Activated T-helper 1 cell treated with Interleukin-2 at 50 U/mL for 16 hours (primary cell): Measurements from ENCODE around the gene ANAPC16.
"Not testable (repeated sequence)": the region's sequence is repeated elsewhere in the genome, so short reads cannot be mapped to it uniquely, and the experiment has no call there.

ENCODE experiments used
- DNase-seq: peaks from one replicate; pipeline ENCODE4 v3.0.0-alpha.2; 2020; ENCODE audit warnings: low read depth

Gene ANAPC16

DNA sequence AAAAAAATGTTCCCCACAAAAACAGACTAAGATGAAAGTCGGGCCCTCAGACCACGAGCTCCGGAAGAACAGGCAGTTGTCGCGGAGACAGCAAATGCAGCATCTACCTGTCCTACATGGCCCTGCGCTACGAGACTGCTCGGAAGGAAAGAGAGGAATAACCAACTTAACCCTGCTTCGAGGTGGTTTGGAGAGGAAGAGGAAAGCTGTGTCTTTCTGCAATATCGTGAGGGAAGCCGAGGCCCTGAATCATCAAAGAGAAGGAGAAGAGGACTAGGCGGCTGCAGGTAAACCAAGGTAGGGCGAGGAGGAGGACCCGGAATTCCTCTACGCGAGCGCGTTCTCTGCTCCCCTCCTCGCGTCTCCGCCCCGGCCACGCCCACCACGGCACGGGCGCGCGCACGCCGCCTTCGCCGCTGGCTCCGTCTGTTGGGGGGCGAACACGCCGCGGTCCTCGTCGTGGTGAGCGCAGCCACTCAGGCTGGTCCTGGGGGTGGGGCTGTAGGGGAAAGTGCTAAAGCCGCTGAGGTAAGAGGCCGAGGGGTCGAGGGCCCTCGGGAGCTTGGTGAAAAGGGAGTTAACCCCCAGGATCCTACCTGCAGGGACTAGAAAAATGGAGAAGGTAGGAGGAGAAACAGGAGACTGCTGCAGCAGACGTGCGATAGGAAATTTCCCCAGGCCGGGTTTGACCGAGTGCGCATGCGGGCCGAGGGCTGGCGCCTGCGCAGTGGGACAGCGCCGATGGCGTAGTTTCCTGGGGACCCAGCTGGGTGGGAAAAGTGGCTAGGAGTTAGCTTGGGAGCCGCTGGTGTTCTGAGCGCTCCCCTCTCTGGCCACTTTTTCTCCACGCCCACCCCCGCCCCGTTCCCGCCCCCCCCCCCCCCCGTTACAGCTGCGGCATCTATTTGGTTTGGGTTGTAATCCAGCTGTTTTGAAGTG lies at the start of gene ANAPC16, which contains the start of gene ASCC1:
ANAPC16 (plus strand) TSS at position 402 of the 939 bp plus-strand sequence. CDS start 7,903 bp downstream, outside the sequence.
ASCC1 (minus strand) TSS at position 666 of the 939 bp plus-strand sequence. CDS start 2,978 bp downstream, outside the sequence.
- peak; percentile 95 for DNase-seq

DNA sequence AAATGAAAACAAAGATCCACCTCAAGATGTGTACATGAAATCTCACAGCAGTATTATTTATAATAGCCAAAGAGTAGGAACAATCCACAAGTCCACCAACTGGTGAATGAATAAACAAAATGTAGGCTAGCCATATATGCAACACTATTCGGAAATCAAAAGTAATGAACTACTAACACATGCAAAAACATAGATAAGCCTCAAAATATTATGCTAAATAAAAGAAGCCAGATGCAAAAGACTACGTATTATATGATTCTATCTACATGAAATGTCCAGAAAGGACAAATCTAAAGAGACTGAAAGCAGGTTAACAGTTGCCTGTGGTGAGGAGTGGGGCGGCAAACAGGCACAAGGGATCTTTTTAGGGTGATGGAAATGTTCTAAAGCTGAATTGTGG lies 48.7 kb upstream of the ANAPC16 start:
- no peak for DNase-seq

DNA sequence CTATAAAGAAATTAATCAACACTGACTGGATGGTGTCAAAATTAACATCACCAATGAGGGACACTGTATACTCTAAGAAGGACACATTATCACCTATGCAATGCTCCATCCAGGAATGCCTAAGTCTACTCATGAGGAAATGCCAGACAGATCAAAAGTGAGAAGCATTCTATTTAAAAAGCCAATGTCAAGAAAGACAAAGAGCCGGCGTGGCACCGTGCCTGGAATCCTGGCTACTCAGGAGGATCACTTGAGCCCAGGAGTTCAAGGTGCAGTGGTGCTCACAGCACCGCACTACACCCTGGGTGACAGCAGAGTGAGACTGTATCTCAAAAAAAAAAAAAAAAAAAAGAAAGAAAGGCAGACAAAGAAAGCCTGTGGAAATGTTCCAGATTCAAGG lies 45.5 kb upstream of the ANAPC16 start:
- DNase-seq, result no peak

DNA sequence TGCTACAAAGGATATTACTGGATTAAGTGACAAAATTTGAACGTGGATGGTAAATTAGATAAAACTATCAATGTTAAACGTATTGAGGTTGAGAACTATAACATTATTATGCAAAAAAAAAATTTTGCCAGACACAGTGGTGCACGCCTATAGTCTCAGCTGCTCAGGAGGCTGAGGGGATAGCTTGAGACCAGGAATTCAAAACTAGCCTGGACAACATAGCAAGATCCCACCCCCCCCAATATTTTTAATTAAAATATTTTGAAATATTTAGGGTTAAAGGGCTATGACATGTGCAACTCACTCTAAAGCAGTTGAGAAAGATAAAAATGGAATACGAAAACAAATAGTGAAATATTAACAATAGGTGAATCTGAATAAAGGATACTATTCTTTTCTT lies 45.1 kb upstream of the ANAPC16 start:
- DNase-seq, result no peak

DNA sequence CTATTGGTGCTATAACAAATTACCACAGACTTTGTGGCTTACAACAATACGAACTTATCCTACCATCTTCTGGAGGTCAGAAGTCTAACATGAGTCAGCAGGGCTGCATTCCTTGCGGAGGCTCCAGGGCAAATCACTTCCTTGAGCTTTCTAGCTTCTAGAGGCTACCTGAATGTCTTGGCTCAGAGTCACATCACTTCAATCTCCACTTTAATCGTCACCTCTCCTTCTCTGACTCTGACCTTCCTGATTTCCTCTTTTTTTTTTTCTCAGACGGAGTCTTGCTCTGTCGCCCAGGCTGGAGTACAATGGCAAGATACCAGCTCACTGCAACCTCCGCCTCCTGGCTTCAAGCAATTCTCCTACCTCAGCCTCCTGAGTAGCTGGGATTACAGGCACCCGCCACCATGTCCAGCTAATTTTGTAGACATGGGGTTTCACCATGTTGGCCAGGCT lies 44.6 kb upstream of the ANAPC16 start:
- DNase-seq, result no peak

DNA sequence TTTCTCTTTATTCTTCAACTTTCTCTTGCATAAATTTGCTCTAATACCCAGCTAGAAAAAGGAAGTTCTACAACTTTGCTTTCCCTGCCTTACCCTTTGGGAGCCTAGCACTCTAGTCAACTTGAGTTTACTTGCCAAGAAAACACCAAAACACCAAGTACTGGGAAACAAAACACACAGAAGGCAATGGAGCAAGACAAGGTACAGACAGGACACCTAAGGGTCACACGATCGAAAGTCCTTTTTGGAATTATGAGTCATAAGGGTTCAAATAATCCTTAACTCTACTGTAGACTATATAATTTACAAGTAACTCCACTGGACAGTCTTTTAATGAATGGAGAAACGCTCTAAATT lies 42.6 kb upstream of the ANAPC16 start:
- DNase-seq, result no peak

DNA sequence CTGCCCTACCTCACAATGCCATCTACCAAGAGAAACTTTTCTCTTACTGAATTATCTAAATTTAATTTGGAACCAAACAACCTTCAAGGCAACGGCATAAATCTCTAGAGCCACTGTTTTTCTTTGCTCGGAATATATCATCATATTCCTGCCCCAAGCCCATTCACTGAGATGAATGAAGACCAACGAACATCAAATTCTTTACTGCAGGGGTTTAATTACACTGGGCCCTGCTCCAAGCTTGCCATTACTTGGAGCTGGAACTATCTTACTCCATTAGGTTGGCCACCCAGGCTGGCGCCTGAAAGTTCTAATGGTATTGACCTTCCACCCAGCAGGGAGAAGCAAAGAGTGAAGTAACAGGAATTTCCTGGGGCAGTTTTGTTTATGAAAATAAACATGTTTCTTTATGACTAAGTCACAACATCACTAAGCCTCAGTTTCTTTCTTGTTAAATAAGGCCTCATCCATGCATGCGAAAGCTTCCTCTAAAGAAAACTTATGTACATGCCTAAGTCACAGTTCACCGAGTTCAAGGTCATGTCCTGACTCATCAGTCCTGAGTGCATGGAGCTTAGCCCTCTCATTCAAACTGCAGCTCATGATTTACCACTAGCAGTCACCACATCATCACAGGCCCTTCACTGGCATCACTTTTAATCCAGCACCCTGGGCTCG lies 42.1 kb upstream of the ANAPC16 start:
- no peak for DNase-seq

DNA sequence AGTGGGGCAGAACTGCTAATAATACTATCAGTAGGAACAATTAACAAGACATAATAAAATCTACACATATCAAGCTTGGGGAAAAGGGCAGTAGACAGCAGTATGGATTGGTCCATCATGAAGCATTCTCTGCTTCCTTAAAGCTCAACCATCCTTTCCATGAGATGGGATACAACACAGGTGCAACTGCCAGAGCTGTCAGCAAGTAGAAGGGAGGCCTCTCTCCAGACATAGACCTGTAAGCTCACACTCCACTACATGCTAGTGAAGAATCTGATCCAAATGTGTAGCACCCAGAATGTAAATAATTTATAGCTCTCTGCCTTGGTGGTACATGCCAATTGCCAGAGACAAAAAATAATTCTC lies 41.5 kb upstream of the ANAPC16 start:
- no peak for DNase-seq

DNA sequence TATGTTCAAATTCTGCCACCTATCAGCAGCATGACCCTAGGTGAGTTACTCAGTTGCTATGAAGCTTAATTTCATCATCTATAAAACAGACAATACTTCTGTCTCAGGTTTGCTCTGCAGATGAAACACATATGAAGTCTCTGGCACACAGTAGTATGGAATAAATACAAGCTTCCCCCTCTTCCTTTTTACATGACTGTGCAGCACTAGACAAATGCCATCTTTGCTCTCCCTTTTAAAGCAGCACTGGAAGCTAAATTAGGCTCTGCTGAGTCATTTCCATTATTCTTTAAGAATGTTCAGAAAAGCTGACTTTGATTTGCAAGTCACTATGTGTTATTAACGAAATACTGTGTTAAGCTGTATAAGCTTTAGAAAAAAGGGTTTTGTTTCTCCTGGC lies 40.7 kb upstream of the ANAPC16 start:
- no peak for DNase-seq

DNA sequence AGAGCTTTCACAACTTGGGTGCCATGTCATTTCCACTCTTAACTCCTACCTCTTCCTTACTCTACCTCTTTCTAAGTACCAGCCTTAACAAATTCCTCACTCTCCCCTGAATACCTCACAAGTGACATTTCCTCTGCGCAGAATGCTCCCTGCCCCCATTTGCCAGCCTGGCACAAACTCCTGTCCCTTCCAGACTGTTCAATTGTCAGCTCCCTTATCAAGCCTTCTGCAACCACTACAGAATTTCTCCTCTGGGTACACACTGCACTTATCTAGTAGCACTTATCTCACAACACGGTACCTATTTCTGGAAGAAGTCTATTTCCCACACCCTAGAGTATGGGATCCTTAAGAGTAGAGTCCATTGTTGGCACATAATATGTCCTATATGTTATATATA lies 39.1 kb upstream of the ANAPC16 start:
- no peak for DNase-seq

DNA sequence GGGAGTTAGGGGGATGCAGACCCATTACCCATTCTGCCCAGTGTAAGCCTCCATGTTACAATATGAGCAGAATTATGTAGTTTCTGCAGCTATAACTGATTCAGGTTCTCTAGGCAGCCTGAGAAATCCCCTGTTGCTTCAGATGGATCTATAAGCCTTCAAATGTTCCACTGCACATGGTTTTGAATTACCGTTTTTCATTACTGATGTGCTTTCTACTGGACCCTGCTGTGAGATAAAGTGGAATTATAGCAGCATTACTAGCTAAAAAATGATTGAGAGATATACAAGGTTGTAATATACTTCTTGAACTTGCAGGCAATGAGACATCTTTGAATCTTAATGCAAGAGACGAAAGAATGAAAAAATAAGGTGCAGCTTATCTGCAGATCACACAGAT lies 38.4 kb upstream of the ANAPC16 start:
- DNase-seq, result no peak

DNA sequence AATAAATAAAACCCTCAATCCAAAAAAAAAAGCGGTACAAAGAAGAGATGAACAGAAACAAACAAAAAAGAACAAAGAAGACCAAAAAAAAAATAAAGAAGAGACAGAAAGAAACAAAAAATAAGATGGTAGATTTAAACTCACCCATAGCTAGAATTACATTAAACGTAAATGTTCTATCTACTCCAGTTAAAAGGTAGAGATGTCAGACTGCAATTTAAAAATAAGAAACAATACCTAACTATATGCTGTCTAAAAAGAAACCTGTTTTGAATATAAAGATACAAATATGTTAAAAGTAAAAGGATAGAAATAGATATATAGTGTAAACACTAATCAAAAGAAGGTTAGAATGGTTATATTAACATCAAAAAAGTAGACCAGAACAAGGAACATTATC lies 31.7 kb upstream of the ANAPC16 start:
- no peak for DNase-seq

DNA sequence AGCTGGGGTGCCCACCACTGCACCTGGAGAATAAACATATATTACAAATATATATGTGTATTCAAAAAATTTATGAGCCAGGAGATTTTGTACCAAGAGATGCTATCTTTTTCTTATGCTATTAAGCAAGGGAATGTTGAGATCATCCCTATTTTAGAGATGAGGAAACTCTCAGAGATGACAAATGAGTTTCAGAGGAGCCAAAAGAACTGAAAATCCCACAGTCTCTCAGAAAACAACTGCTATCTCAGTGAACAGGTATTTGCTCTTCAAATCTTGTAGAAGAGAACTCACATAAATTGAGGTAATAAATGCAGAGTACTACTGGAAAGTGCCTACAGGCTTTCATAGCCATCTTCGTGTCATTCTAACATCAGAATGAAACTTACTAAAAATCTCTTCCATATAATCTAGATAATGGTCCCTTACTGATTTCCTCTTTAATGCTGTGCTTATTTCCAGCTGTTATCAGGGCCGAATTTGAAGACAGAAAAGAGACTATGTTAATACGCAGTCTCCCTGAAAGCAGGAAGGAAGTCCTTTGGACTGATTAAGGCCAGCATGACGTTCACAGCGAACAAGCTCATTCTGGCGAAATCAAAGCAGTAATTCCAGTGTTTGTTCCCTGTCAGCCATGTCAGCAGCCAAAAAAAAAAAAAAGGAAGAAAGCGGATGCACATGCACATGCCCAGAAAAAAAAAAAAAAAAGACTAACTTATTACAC lies 29.4 kb upstream of the ANAPC16 start:
- DNase-seq, result no peak

DNA sequence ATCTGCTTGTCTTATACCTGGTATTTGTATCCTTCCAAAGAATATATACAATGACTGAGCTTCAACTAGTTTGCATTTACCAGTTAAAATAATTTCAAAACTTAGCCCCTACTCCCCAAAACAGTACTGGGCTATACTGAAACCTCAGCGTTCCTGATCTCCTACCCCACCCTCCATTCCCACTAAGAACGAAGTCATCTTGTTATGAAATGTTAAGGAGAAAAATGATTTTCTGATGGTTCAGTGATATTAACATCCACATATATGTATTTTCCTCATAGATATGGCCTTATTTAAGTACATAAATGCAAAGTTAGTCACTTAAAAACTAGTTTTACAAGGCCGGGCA lies 28.9 kb upstream of the ANAPC16 start:
- no peak for DNase-seq

DNA sequence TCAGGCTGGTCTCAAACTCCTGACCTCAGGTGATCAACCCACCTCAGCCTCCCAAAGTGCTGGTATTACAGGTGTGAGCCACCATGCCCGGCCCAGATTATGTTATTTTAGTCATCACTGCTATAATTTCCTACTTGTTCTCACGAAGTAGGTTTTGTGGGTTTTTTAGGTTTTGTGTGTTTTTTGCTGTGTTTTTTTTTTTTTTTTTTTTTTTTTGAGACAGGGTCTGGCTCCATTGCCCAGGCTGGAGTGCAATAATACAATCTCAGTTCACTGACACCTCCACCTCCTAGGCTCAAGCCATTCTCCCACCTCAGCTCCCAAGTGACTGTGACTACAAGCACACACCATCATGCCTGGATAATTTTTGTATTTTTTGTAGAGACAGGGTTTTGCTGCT lies 20.9 kb upstream of the ANAPC16 start:
- no peak for DNase-seq

DNA sequence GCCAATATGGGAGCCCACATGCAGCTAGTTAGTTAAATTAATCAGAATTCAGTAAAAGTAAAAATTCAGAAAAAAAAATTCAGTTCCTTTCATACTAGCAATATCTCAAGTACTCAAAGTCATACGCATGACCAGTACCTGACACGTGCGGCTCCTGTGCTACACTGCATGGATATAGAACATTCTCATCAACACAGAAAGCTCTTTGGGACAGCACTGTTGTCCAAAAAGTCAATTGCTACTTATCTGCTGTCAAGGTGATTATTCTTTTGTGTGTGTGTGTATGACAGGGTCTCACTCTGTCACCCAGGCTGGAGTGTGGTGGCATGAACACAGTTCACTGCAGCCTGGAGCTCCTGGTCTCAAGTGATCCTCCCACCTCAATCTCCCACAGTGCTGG lies 14.9 kb upstream of the ANAPC16 start:
- no peak for DNase-seq

DNA sequence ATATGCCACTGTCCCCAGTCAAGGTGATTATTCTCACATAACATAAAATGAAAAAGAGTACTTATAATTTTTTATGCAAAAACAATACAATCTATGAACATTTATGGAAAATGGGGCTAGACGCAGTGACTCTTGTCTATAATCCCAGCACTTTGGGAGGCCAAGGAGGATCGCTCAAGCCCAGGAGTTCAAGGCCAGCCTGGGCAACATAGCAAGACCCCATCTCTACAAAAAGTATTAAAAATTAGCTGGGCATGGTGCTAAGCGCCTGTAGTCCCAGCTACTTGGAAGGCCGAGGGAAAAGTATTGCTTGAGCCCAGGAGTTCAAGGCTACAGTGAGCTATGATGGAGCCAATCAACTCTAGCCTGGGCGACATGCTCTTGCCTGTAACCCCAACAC lies 14.5 kb upstream of the ANAPC16 start:
- no peak for DNase-seq

DNA sequence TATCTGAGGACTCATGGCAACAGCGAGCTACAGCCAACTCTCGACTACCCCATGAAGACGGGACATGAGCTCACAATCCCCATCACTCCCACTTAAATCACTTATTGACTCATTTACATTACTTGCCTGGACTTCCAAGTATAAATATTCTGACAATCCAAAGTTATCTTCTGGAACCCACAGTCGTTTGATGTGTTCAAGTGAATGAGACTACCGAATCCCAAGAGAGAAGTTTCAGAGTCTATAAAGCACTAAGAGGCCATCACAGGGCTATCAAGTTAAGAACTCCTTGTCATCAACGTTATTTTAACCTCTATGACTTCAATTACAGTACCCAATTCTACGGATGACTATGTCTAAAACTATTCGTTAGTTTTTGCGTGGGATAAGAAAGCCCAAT lies 11.5 kb upstream of the ANAPC16 start:
- no peak for DNase-seq

DNA sequence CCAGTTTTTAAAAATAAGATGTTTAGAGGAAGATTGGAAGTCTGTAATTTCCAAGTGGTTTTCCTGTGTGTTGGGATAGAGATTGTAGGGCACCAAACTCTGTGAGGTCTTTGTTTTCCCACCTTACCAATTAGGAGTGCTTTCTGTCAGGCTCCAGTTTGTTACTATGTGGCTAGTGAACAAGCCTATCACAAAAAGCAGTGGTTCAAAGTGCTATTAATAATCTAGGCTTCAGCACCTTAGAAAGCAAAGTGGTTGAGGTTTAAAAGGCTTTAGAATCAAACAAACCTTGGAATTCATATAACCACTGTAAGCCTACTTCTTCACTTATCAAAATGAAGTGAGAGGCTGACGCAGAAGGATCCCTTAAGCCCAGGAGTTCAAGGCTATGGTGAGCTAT lies 11.1 kb upstream of the ANAPC16 start:
- DNase-seq, result no peak

DNA sequence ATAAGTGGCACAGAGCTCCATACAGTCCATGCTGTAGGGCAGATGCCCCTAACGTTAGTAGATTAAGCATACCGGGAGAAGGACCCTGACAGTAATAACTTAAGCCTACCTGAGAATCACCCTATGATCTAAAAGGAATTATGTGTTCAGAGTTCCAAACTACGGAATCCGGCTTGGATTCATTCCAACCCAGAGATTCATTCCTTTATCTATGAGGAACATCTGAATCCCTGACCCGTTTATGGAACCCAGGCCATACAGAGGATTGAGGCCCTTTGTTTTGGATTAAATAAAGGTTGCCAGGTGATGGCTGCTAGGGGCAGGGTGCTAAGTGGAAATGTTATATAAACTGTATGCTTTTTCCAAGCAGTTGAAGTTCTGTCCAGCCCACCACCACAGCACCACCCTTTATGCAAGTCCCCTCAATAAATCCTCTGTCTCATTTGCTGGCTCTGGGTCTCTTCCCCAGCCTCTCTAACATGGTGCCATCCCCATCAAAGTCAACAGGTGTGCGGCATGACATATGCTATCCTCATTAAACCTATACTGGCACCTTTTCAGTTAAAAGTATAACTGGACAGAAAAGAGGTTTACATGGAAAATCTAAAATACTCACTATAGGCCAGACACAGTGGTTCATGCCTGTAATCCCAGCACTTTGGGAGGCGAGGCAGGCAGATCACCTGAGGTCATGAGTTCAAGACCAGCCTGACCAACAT lies 9.1 kb upstream of the ANAPC16 start:
- no peak for DNase-seq

DNA sequence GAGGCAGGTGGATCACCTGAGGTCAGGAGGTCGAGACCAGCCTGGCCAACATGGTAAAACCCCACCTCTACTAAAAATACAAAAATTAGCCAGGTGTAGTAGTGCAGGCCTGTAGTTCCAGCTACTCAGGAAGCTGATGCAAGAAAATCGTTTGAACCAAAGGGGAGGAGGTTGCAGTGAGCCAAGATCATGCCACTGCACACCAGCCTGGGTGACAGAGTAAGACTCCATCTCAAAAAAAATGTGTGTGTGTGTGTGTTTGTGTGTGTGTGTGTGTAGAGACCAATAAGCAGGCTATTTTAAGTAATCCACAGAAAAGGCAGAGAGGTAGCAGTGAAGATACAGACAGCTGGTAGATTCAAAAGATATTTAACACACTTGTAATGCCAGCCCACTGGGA lies 7.3 kb upstream of the ANAPC16 start:
- not testable (repeated sequence) for DNase-seq

DNA sequence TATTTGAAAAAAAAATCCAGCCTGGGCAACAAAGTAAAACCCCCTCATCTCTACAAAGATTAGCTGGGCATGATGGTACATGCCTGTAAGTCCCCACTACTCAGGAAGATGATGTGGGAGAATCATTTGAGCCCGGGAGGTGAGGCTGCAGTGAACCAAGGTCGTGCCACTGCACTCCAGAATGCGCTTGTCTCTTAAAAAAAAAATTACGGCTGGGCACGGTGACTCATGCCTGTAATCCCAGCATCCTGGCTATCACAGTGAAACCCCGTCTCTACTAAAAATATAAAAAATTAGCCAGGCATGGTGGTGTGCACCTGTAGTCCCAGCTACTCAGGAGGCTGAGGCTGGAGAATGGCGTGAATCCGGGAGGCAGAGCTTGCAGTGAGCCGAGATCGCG lies 4.4 kb upstream of the ANAPC16 start:
- not testable (repeated sequence) for DNase-seq
